OCI-LY1 (cell line): ENCODE results near the gene LHFPL2.

Experiments
- EZH2 ChIP-seq: fragments of 200-600 bp; sonication (generic), shearing (Covaris generic); IDR thresholded peaks from 2 replicates; pipeline ENCODE4 v1.8.0; 2017; ENCODE audit warnings: borderline replicate concordance, mixed run types, mild to moderate bottlenecking, antibody characterized with exemption, low read length, moderate library complexity, mixed read lengths
- TF ChIP-seq, protein P1 (sequence below): fragments of 200-600 bp; sonication (generic), shearing (Covaris generic); IDR thresholded peaks from 2 replicates; pipeline ENCODE4 v1.5.1; 2017; ENCODE audit warnings: mild to moderate bottlenecking, antibody characterized with exemption, low read length, moderate library complexity, mixed read lengths

GRCh38 chr5:78530342-78531096, 118.1 kb downstream of the LHFPL2 start:
- TF ChIP-seq, protein P1, sequence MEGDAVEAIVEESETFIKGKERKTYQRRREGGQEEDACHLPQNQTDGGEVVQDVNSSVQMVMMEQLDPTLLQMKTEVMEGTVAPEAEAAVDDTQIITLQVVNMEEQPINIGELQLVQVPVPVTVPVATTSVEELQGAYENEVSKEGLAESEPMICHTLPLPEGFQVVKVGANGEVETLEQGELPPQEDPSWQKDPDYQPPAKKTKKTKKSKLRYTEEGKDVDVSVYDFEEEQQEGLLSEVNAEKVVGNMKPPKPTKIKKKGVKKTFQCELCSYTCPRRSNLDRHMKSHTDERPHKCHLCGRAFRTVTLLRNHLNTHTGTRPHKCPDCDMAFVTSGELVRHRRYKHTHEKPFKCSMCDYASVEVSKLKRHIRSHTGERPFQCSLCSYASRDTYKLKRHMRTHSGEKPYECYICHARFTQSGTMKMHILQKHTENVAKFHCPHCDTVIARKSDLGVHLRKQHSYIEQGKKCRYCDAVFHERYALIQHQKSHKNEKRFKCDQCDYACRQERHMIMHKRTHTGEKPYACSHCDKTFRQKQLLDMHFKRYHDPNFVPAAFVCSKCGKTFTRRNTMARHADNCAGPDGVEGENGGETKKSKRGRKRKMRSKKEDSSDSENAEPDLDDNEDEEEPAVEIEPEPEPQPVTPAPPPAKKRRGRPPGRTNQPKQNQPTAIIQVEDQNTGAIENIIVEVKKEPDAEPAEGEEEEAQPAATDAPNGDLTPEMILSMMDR: no peak
- no peak for TF ChIP-seq EZH2
